Measurements from ENCODE around the gene CCDC3.

Gene CCDC3

GRCh38 chr10:12974078-12974477 lies 27.4 kb downstream of the CCDC3 start:
- Histone ChIP-seq H3K9ac (ENCODE audit: low read length) (no peak overlapping the region), H3K36me3 (ENCODE audit: control insufficient read depth, insufficient read depth, low read length) (no peaks in the 10 kb centered on the region), H3K4me1 (ENCODE audit: control insufficient read depth, insufficient read depth, low read length) (no peaks in the 10 kb centered on the region), H3K9me3 (ENCODE audit: control insufficient read depth, low read length) (no peaks in the 10 kb centered on the region), H3K4me3 (ENCODE audit: low read length) (no peak overlapping the region), H3K27me3 (ENCODE audit: control insufficient read depth, insufficient read depth, low read length) (no peaks in the 10 kb centered on the region)

GRCh38 chr10:12973149-12973718 lies 28.3 kb downstream of the CCDC3 start:
- Histone ChIP-seq H3K9ac (ENCODE audit: low read length) (no peak overlapping the region), H3K4me1 (ENCODE audit: control insufficient read depth, insufficient read depth, low read length) (no peaks in the 10 kb centered on the region), H3K36me3 (ENCODE audit: control insufficient read depth, insufficient read depth, low read length) (no peaks in the 10 kb centered on the region), H3K9me3 (ENCODE audit: control insufficient read depth, low read length) (no peaks in the 10 kb centered on the region), H3K4me3 (ENCODE audit: low read length) (no peak overlapping the region), H3K27me3 (ENCODE audit: control insufficient read depth, insufficient read depth, low read length) (no peaks in the 10 kb centered on the region)

- no peak overlapping the region for H3K4me3 ChIP-seq (ENCODE audit: low read length)
- H3K4me1 ChIP-seq (ENCODE audit: control insufficient read depth, insufficient read depth, low read length) = no peaks in the 10 kb centered on the region
- H3K9me3 ChIP-seq (ENCODE audit: control insufficient read depth, low read length) = no peaks in the 10 kb centered on the region
- no peak overlapping the region for H3K9ac ChIP-seq (ENCODE audit: low read length)
- H3K27me3 ChIP-seq (ENCODE audit: control insufficient read depth, insufficient read depth, low read length) = no peaks in the 10 kb centered on the region
- no peaks in the 10 kb centered on the region for H3K36me3 ChIP-seq (ENCODE audit: control insufficient read depth, insufficient read depth, low read length)
These were observed 29.4 kb downstream of the CCDC3 start for GRCh38 chr10:12972146-12972545.

GRCh38 chr10:12971001-12971788 lies 30.3 kb downstream of the CCDC3 start:
- Histone ChIP-seq H3K4me3 (ENCODE audit: low read length) (no peak overlapping the region), H3K27me3 (ENCODE audit: control insufficient read depth, insufficient read depth, low read length) (no peaks in the 10 kb centered on the region), H3K36me3 (ENCODE audit: control insufficient read depth, insufficient read depth, low read length) (no peaks in the 10 kb centered on the region), H3K9me3 (ENCODE audit: control insufficient read depth, low read length) (no peaks in the 10 kb centered on the region), H3K4me1 (ENCODE audit: control insufficient read depth, insufficient read depth, low read length) (no peaks in the 10 kb centered on the region), H3K9ac (ENCODE audit: low read length) (no peak overlapping the region)

GRCh38 chr10:12969951-12970350 lies 31.6 kb downstream of the CCDC3 start:
- Histone ChIP-seq H3K9ac (ENCODE audit: low read length) (no peak overlapping the region), H3K36me3 (ENCODE audit: control insufficient read depth, insufficient read depth, low read length) (no peaks in the 10 kb centered on the region), H3K9me3 (ENCODE audit: control insufficient read depth, low read length) (no peaks in the 10 kb centered on the region), H3K27me3 (ENCODE audit: control insufficient read depth, insufficient read depth, low read length) (no peaks in the 10 kb centered on the region), H3K4me1 (ENCODE audit: control insufficient read depth, insufficient read depth, low read length) (no peaks in the 10 kb centered on the region), H3K4me3 (ENCODE audit: low read length) (no peak overlapping the region)

GRCh38 chr10:12966067-12966466 lies 35.4 kb downstream of the CCDC3 start:
- Histone ChIP-seq H3K9me3 (ENCODE audit: control insufficient read depth, low read length) (no peaks in the 10 kb centered on the region), H3K4me3 (ENCODE audit: low read length) (no peak overlapping the region), H3K4me1 (ENCODE audit: control insufficient read depth, insufficient read depth, low read length) (peaks cover 5% of the 10 kb centered on the region), H3K27me3 (ENCODE audit: control insufficient read depth, insufficient read depth, low read length) (no peaks in the 10 kb centered on the region), H3K9ac (ENCODE audit: low read length) (no peak overlapping the region), H3K36me3 (ENCODE audit: control insufficient read depth, insufficient read depth, low read length) (no peaks in the 10 kb centered on the region)

- H3K4me1 ChIP-seq (ENCODE audit: control insufficient read depth, insufficient read depth, low read length) = peaks cover 10% of the 10 kb centered on the region
These were observed 35.9 kb downstream of the CCDC3 start for GRCh38 chr10:12965571-12965970.

GRCh38 chr10:12962556-12962955 lies 39.0 kb downstream of the CCDC3 start:
- Histone ChIP-seq H3K9ac (ENCODE audit: low read length) (no peak overlapping the region), H3K9me3 (ENCODE audit: control insufficient read depth, low read length) (no peaks in the 10 kb centered on the region), H3K27me3 (ENCODE audit: control insufficient read depth, insufficient read depth, low read length) (no peaks in the 10 kb centered on the region), H3K4me1 (ENCODE audit: control insufficient read depth, insufficient read depth, low read length) (peaks cover 23% of the 10 kb centered on the region), H3K36me3 (ENCODE audit: control insufficient read depth, insufficient read depth, low read length) (no peaks in the 10 kb centered on the region), H3K4me3 (ENCODE audit: low read length) (no peak overlapping the region)

More at GRCh38 chr10:12965571-12965970, 35.9 kb downstream of the CCDC3 start:
- Histone ChIP-seq H3K36me3 (ENCODE audit: control insufficient read depth, insufficient read depth, low read length) (no peaks in the 10 kb centered on the region), H3K27me3 (ENCODE audit: control insufficient read depth, insufficient read depth, low read length) (no peaks in the 10 kb centered on the region), H3K9me3 (ENCODE audit: control insufficient read depth, low read length) (no peaks in the 10 kb centered on the region), H3K4me3 (ENCODE audit: low read length) (no peak overlapping the region), H3K9ac (ENCODE audit: low read length) (no peak overlapping the region)

GRCh38 chr10:12961416-12962205 lies 39.9 kb downstream of the CCDC3 start:
- Histone ChIP-seq H3K4me1 (ENCODE audit: control insufficient read depth, insufficient read depth, low read length) (peaks cover 23% of the 10 kb centered on the region), H3K9me3 (ENCODE audit: control insufficient read depth, low read length) (no peaks in the 10 kb centered on the region), H3K4me3 (ENCODE audit: low read length) (no peak overlapping the region), H3K9ac (ENCODE audit: low read length) (no peak overlapping the region), H3K27me3 (ENCODE audit: control insufficient read depth, insufficient read depth, low read length) (no peaks in the 10 kb centered on the region), H3K36me3 (ENCODE audit: control insufficient read depth, insufficient read depth, low read length) (no peaks in the 10 kb centered on the region)

GRCh38 chr10:12960941-12961340 lies 40.6 kb downstream of the CCDC3 start:
- no peaks in the 10 kb centered on the region for H3K36me3 ChIP-seq (ENCODE audit: control insufficient read depth, insufficient read depth, low read length)
- H3K27me3 ChIP-seq (ENCODE audit: control insufficient read depth, insufficient read depth, low read length) = no peaks in the 10 kb centered on the region
- no peaks in the 10 kb centered on the region for H3K9me3 ChIP-seq (ENCODE audit: control insufficient read depth, low read length)
- peaks cover 23% of the 10 kb centered on the region for H3K4me1 ChIP-seq (ENCODE audit: control insufficient read depth, insufficient read depth, low read length)
- H3K4me3 ChIP-seq (ENCODE audit: low read length) = no peak overlapping the region
- no peak overlapping the region for H3K9ac ChIP-seq (ENCODE audit: low read length)

- Histone ChIP-seq H3K36me3 (ENCODE audit: control insufficient read depth, insufficient read depth, low read length) (no peaks in the 10 kb centered on the region), H3K4me3 (ENCODE audit: low read length) (no peak overlapping the region), H3K9ac (ENCODE audit: low read length) (no peak overlapping the region), H3K4me1 (ENCODE audit: control insufficient read depth, insufficient read depth, low read length) (peaks cover 23% of the 10 kb centered on the region), H3K27me3 (ENCODE audit: control insufficient read depth, insufficient read depth, low read length) (no peaks in the 10 kb centered on the region), H3K9me3 (ENCODE audit: control insufficient read depth, low read length) (no peaks in the 10 kb centered on the region)
These were observed 41.1 kb downstream of the CCDC3 start for GRCh38 chr10:12960334-12960898.

Measured in mucosa of stomach (tissue), 1 donor.